ENCODE data around the gene ALDH3B2. TPM values are rescaled to one million over a fixed set of nuclear protein-coding genes. Genes with fewer than 3 reads are reported as not detected.

The ALDH3B2 gene
- total and polyA plus RNA-seq, 2 of the 8 experiments (the other 6 are each of a cell fraction or from before 2014, with no cell fraction given), result not detected

DNA sequence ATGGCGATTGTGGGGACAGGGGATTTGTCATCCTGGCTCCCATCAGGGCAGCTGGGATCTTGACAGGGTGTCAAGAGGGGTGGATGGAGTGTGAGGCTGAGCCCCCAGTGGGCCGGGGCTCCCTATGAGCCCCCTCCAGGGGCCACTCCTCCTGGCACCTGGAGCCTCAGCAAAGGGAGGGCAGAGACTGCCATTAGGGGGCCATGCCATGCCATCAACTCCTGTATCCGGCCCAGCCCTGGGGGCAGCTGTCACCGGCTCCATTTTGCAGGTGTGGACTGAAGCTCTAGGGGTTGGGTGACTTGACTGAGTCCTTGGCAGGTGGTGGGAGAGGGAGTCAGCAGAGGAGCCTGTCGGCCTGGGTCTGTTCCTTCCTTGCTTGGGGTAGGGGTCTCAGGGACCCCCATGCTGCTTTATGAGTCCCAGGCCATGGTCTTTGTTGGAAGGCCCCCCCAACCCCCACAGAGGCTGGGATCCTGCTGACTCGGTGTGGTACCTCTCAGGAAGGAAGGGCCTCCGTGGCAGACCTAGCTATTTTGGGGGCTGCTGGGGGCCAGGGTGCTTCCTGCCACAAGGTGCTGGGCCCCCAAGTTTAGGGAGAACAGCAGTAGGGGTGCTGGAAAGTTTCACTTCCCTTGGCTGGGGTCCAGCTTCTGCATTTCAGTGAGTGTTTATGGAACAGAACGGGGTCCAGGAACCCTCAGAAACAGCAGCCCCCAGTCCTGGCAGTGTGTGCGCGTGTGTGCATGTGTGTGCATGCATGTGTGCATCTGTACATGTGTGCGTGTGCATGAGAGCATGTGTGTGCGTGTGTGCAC is 25.4 kb downstream of the ALDH3B2 start:
- peaks cover 3% of the 10 kb centered on the region for H3K23me2 ChIP-seq (ENCODE audit: low read depth, low read length)
- H2AFZ ChIP-seq (ENCODE audit: low read length), result no peak overlapping the region
- FAIRE-seq (no peak), DNase-seq (ENCODE audit: low read depth in 1 of 2, low spot score in 2 of 2) (no peak)
- no peaks in the 10 kb centered on the region for H3K79me1 ChIP-seq (ENCODE audit: low read depth, low read length)
- 0 out of 2 replicates have a peak overlapping the region, but pooled peaks have one; percentile 50 for H2BK15ac ChIP-seq (ENCODE audit: low read length)
- H3K9ac ChIP-seq (replicated peaks in 1 of 4; ENCODE audit: extremely low read depth in 1 of 4, low read depth in 3 of 4, low read length in 3 of 4), result no peak overlapping the region
- H4K5ac ChIP-seq (ENCODE audit: insufficient read length, low read depth, low read length), result no peak overlapping the region
- no peak overlapping the region for H3K23ac ChIP-seq (ENCODE audit: insufficient read length)
- no peak overlapping the region for H3K14ac ChIP-seq (ENCODE audit: insufficient read length)
- ChIA-PET CTCF (ENCODE audit: partially characterized antibody) (interaction anchor here (0.7 to 8.6 kb wide), 22 partner anchors 8 to 352 kb away, joined by 3 to 99 read pairs (median 4); partner anchors contain the start of genes ALDH3B2, NUDT8 and TBX10), POLR2A (ENCODE audit: partially characterized antibody) (interaction anchor here (1.4 kb wide), 1 partner anchor 25 kb away, joined by 4 read pairs; the partner anchor contains the start of gene ALDH3B2)
- H2AK5ac ChIP-seq (ENCODE audit: low read depth, low read length), result peak overlapping the region; percentile 97
- H3K4me3 ChIP-seq (ENCODE audit: extremely low read depth in 1 of 4, insufficient read depth in 2 of 4, low read depth in 3 of 4, low read length in 4 of 4), result no peak overlapping the region
- H4K20me1 ChIP-seq (replicated peaks in 1 of 2; ENCODE audit: control insufficient read depth in 1 of 2, insufficient read depth in 2 of 2, low read length in 2 of 2), result peaks cover 0 to 5% of the 10 kb centered on the region in 2 experiments
- no peaks in the 10 kb centered on the region; a peak in 1 of 8 replicates for H3K36me3 ChIP-seq (ENCODE audit: control insufficient read depth in 2 of 4, insufficient read depth in 4 of 4, low read length in 3 of 4)
- no peak overlapping the region for H3K56ac ChIP-seq (replicated peaks; ENCODE audit: insufficient read length, low read depth, low read length)
- H4K8ac ChIP-seq (ENCODE audit: extremely low read depth, insufficient read depth, low read length), result no peak overlapping the region
- H3K79me2 ChIP-seq (ENCODE audit: control insufficient read depth in 1 of 2, insufficient read depth in 2 of 2, low read length in 2 of 2), result no peaks in the 10 kb centered on the region
- H2BK20ac ChIP-seq (ENCODE audit: low read length), result no peak overlapping the region
- no peaks in the 10 kb centered on the region for H3K9me3 ChIP-seq (ENCODE audit: insufficient read depth in 2 of 2, low read depth in 1 of 2, low read length in 1 of 2)
- H3K27ac ChIP-seq (ENCODE audit: low read depth, low read length), result no peak overlapping the region
- H4K91ac ChIP-seq (replicated peaks; ENCODE audit: insufficient read length, low read length), result peak overlapping the region; percentile 91
- H3K4ac ChIP-seq (replicated peaks; ENCODE audit: insufficient read length, low read depth, low read length), result peak overlapping the region; percentile 98
- WGBS, 2 experiments (ENCODE audit: extremely low coverage in 1 of 2, insufficient coverage in 1 of 2, insufficient read length in 1 of 2, insufficient replicate concordance in 2 of 2, low coverage in 1 of 2, low lambda C conversion rate in 2 of 2, missing lambda C conversion rate in 1 of 2), result 83% methylated on average over 10 of the region's 12 CpGs; no CpG with 5 or more reads in 1 of the 2 experiments
- H2BK5ac ChIP-seq (ENCODE audit: low read depth, low read length), result peak overlapping the region; percentile 49; the same call in 1 of the 2 replicates
- peak overlapping the region; percentile 86; the same call in 1 of the 2 replicates for H2BK12ac ChIP-seq (ENCODE audit: low read depth, low read length)
- no peak overlapping the region for H3K4me2 ChIP-seq (ENCODE audit: insufficient read depth in 1 of 2, low read depth in 2 of 2, low read length in 2 of 2)
- no peaks in the 10 kb centered on the region; a peak in 2 of 7 replicates for H3K27me3 ChIP-seq (replicated peaks in 1 of 4; ENCODE audit: control insufficient read depth in 3 of 4, extremely low read depth in 1 of 4, insufficient read depth in 3 of 4, low read length in 3 of 4)
- peaks cover 0 to 9% (median 0%) of the 10 kb centered on the region in 4 experiments; a peak in 2 of 7 replicates for H3K4me1 ChIP-seq (replicated peaks in 1 of 4; ENCODE audit: control insufficient read depth in 3 of 4, insufficient read depth in 4 of 4, low read length in 3 of 4)
- H3K18ac ChIP-seq (ENCODE audit: extremely low read depth, low read length), result peak overlapping the region; percentile 19; the same call in 1 of the 2 replicates
- H2BK120ac ChIP-seq (replicated peaks; ENCODE audit: low read depth, low read length), result peak overlapping the region; percentile 96
- TF ChIP-seq, protein P1, sequence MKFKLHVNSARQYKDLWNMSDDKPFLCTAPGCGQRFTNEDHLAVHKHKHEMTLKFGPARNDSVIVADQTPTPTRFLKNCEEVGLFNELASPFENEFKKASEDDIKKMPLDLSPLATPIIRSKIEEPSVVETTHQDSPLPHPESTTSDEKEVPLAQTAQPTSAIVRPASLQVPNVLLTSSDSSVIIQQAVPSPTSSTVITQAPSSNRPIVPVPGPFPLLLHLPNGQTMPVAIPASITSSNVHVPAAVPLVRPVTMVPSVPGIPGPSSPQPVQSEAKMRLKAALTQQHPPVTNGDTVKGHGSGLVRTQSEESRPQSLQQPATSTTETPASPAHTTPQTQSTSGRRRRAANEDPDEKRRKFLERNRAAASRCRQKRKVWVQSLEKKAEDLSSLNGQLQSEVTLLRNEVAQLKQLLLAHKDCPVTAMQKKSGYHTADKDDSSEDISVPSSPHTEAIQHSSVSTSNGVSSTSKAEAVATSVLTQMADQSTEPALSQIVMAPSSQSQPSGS (IDR thresholded peaks at IDR 0.05; ENCODE audit: low read length), result no peak
- TF ChIP-seq RFX5 (IDR thresholded peaks at IDR 0.05; ENCODE audit: borderline replicate concordance, low read depth, low read length) (no peak), SUZ12 (IDR thresholded peaks at IDR 0.05; ENCODE audit: low read length) (no peak), TAF1 (IDR thresholded peaks at IDR 0.05; ENCODE audit: low read depth, low read length) (no peak), TEAD4 (IDR thresholded peaks at IDR 0.05; ENCODE audit: low read depth, low read length) (no peak)

Data from H1 (cell line).